GM19395 (cell line): ENCODE data around the gene IL5.

Source experiments
- ATAC-seq: cut with Tn5 transposase; IDR thresholded peaks from one replicate; pipeline ENCODE4 v1.9.1; 2021; ENCODE audit warnings: mild to moderate bottlenecking, moderate library complexity; ENCODE audit not compliant: unreplicated experiment

Gene IL5

DNA sequence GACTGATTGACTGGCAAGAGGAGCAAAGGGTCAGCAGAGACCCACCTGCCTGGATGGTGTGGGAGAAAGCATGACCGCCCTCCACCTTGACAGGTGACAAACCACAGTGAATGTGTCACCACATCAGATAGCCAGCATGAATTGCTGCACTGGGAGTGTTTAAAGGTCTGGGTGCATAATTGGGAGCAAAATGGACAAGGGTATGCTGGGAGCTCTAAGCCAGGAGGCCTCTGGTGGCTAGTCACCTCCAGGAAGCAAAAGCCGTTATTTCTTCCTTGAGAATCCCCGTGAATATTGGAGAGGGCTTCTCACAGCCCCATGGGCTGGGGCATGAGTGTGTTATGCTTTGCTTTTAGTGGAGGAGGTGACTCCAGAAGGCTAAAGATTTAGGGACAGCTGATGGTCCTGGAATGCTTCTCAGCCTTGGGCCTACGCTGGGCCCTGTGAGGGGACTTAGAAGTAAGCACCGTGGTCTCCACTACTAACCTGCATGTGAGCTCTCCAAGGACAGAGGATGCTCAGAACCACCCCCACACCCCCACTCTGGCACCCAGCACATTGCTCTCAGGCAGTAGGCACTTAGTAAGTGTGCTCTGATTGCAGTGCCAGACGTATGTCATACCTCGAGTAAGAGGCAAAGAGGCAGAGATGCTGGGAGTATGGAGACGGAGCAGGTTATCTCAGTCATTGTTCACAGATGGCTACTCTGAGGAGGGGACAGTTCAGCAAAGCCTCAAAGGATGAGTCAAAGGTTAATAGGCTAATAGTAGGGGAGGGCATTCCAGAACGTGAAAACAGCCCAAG is 43.7 kb downstream of the IL5 start:
- ATAC-seq: no peak

DNA sequence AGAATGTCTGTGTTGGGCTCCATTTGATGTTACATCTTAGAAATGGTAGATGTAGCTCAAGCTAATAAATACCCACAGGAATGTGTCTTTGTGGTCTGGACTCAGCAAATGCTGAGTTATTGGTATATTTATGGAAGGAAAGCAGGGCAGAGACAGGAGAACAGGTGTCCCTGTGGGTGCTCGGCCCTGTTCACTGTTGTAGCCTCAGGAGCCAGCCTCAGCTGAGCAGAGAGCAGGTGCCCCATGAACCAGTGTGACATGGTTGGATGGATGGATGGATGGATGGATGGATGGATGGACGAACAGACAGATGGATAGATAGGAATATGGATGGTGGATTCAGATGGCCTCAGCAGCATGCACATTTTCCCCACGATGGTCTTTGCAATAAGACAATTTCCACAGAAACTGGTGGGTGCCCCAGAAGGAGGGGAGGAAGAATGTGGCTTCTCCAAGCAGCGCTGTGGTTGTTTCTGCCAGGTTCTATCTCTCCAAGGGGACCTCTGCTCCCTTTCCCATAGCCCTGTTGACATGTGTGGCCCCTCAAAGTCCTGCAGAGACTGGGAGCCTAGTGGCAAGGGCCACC is 44.5 kb downstream of the IL5 start:
- no peak for ATAC-seq

DNA sequence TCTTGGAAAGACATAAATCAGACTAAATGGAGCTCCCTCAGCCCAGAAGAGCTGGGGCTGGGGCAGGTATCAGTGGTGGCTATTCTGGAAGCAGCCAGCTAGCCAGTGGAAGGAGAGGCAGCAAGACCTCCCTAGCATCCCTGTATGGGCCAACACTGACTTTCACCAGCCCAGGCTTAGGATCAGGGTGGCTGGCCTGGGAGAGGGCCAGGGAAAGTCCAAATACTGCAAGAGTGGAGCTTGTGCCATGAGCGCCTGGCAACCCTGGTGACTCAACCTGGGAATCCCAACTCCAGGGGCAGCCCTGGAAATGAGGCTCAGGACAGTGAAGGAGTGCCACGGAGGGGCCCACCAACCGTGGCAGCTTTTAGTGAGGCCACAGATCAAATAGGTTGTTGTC is 45.2 kb downstream of the IL5 start:
- ATAC-seq: no peak

DNA sequence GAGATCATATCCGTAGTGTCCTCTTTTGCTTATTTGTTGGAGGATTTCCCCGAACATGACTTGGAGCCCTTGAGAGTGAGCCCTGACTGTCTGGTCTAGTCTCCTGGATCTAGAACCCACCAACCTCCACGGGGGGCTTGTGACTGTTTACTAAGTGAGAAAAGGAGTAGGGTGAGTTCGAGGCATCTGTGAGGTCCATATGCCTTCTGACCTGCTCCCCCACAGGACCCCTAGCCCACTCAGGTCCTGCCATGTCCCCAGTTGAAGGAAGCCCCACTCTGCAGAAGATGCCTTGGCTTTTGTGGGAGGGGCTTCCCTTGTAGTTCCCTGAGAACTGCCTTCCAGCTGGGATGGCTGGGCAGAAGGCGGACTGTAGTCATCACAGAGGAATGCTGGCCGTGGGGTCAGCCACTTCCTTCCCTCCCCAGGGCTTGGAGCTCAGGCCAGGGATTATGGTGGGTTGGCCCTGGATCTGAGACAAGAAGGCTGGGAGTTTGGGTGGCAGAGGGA is 45.8 kb downstream of the IL5 start:
- no peak for ATAC-seq

DNA sequence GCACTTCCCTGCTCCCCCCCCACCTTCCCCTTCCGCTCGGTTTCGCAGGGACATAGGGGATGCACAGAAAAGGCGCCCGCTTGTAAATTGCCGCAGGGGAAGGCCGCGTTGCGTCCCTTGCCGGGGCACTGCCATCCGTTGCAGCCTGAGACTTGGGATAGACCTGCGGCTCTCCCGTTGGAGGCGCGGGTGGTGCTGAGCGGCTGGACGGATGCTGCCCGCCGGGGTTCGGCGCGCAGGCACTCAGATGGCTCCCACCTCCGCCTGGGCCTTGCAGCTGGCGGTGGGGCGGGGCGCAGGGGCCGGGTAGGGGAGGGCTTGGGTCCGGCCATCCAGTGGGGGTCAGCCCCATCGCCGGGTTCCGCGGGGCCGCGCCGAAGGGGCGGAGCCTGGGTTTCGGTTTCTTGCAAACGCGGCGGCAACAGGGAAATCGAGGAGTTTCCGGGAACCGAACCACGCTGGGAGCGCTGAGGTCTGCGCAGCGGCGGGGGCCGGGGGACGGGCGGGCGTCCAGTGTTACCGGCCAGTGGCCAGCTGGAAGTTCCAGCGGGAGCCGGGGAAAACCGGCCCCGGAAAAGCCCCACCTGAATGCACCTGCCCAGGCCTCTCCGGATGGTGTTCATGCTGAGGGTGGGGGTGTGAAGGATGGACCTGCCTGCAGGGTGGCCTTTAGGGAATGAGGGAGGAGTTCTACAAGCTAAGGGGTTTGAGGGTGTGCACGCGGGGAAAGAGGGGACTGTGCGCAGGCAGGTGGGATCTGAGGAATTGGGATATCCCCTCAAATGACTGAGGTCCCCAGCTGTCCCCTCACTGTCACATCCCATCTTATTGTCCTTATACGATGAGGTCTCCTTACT is 46.5 kb downstream of the IL5 start:
- peak; percentile 58 for ATAC-seq

DNA sequence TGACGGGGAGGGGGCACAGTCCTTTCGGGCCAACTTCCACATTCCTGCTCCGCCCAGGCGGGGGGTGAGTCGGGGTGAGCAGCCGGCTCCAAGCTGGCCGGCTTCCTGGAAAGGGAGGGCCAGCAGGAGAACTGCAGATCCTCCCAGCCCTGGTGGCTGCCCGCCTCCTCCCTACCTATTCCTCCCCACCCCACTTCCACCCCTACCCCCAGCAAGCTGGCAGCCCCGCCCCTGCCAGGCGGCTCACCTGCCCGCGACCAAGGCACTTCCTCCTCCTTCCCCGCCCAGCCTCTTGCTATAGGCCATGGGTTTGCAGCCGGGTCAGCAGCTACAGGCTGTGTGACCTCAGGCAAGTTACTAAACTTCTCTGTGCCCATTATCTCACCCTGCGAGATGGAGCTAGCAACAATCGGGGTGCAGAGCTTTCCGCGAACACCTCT is 47.1 kb downstream of the IL5 start:
- peak; percentile 46 for ATAC-seq

DNA sequence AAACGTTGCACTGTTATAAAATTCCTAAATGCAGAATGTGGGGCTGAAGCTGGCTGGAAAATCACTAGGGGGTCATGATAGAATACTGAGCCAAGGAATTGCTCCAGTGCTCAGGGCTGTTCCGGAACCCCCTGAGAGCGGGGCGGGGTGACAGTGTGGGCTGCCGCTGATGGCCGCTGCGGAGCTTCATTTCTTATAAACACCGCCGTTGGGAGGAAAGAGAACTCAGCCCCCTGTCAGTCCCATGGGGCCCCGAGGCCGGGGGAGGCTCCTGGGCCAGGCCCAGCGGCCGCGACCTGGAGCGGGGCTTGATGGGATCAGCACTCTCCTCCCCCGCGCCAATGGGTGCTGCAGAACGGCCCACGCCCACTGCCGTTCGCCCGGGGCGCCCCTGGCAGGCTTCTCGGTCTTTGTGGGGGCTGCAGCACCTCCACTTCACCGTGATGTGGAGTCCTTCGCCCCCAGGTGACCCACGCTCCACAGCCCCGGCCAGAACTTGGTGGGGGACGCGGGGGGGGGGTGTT is 47.6 kb downstream of the IL5 start:
- peak; percentile 36 for ATAC-seq

DNA sequence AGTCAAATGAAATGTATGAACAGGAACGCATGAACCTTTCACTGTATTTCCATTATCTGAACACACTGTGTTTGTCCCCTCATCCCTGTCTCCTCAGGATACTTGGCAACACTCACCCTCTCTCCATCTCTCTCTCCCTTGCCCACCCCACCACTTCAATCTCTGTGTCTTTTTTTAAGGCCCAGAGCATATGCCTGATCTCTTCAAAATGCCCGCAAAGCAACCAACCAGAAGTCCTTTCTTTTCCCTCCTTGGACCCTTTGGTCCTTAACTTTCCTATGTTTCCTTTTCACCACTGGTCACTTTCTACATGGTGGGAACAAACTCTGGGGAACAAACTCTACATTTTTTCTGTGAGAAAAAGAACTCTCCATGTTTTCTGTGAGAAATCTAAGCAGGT is 49.5 kb downstream of the IL5 start:
- no peak for ATAC-seq

DNA sequence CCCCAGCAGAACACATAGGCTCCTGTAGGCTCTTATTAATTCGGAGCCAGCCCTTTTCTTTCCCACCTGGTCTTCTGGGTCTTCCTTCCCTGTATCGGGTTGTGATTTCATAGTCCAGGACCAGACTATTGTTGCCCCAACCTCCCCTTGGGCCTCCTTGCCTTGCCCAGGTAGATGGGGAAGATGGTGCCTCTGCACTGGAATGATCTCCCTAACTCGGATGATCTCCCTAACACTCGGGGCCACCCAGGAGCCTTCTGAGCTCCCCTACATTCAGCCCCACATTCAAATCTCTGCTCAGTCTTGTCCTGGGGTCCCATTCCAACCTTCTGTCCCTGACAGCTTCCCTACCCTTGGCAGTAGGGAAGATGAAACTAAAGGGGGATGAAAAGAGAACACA is 50.1 kb downstream of the IL5 start:
- no peak for ATAC-seq

DNA sequence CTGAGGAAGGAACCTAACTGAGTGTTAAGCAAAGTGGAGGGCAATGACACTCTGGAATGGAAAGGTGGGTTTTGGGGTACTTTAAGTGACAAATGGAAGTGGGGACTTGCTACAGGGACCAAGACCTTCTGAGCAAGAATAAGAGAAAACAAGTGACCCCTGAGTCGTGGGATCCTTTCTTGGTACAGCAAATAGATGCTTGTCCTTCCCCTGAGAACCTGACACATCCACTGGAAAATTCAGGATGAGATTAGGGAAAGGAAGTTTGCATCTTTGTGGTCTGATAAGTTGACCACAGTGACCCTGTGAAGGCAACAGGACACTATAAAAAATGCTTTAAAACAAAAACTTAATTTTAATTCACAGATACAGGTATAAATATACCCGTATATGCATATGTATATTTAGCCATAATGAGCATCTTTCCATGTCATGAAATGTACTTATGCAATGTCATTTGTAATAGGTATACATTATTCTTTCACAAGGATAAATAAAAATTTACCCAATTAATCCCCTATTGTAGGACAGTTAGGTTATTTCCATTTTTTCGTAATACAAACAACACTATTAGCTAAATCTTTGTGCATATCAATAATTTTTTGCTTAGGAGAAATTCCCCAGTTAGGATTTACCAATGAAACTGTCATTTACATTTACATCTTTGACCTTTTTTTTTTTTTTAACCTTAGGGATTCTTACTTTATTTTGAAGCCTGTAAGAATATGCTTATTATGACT is 50.8 kb downstream of the IL5 start:
- no peak for ATAC-seq
